Right lobe of liver (tissue), 4 donors: Measurements from ENCODE around the gene TNFRSF9.

Source experiments
- CTCF ChIP-seq, 4 donors: fragments of 200-600 bp in 3 of 4; fragments of 450-650 bp in 1 of 4; IDR thresholded peaks; one replicate each; pipeline versions ENCODE4 v1.5.1 to v1.8.0; 2016 to 2022; ENCODE audit warnings: antibody characterized with exemption in 4 of 4, mild to moderate bottlenecking in 2 of 4
- POLR2A ChIP-seq: fragments of 450-650 bp; IDR thresholded peaks from one replicate; pipeline ENCODE4 v1.6.1; 2017; ENCODE audit warnings: antibody characterized with exemption, mild to moderate bottlenecking
- donor health status: DM: no; HTN: no; CAD: no.
- donor health status: DM: no; HTN: no; CAD: no.
- donor health status: DM: no; HTN: yes; CAD: no.

GRCh38 chr1:7953850-7954609 is 13.4 kb upstream of the TNFRSF9 start:
- TF ChIP-seq POLR2A, result peak; percentile 89
- TF ChIP-seq CTCF (IDR thresholded peaks at IDR 0.05), result no peak
